HG03432 (cell line): ENCODE measurements around the gene POLR3H.

Source experiments
- ATAC-seq: cut with Tn5 transposase; IDR thresholded peaks from one replicate; pipeline ENCODE4 v1.9.1; 2021; ENCODE audit warnings: mild to moderate bottlenecking, moderate library complexity; ENCODE audit not compliant: unreplicated experiment

POLR3H gene

DNA sequence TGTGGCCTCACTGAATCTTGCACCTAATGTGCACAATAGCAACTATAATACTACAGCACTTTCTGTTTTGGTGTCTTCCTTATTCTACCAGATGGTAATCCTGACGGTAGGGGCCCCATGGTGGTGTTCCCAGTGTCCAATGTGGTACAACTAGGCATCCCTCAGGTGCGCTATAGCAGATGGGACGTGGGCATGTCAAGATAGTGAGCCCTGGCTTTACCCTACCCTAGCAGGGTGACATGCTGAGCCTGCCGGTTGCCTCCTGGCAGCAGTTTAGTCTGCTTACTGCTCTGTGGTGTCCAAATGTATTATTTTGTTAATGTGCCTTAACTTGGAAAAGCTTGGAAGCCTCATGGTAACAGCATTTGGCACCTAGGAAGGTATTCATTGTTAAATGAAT, 56.2 kb downstream of the POLR3H start:
- ATAC-seq, result no peak

DNA sequence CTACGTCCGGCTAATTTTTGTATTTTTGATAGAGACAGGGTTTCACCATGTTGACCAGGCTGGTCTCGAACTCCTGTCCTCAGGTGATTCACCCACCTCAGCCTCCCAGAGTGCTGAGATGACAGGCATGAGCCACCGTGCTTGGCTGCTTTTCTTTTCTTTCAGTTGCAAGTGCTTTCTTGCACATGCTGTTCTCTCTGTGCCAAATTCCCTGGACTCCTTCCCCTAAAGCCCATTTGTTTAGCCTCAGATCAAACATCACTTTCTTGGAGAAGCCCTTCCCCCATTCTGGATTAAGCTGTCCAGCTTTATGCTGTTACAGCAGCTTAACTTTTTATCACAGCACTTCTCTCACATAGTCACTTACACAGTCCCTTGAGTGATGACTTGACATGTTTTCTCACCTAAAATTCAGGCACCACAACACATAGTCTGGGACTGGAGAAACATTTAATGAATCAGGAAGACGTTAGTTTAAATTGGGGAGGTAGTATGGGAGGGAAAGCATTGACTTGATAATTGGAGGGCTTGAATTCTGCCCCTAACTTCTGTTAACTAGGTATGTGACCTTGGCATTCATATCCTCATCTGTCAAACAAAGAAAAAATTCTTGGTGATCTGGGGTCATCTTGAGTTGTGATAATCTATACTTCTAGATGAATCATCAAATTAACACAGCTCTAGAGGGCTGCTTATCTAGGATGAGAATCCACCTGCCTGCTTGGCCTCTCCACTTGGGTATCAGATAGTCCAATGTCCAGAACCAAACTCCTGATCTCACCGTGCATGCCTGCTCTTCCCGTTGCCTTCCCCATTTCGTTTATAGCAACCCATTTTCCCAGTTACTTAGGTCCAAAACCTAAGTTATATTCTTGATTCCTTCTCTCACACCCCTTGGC, 57.0 kb downstream of the POLR3H start:
- ATAC-seq, result no peak

DNA sequence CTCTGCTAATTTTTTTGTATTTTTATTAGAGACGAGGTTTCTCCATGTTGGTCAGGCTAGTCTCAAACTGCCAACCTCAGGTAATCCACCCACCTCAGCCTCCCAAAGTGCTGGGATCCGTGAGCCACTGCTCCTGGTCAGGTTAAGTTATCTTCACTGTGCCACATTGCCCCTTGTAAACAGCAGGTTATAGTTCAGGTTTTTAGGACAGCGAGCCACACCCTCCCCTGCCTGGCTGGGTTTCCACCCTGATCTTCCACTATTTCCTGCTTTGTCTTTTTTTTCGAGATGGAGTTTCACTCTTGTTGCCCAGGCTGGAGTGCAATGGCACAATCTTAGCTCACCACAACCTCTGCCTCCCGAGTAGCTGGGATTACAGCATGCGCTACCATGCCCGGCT, 59.2 kb downstream of the POLR3H start:
- ATAC-seq, result no peak

DNA sequence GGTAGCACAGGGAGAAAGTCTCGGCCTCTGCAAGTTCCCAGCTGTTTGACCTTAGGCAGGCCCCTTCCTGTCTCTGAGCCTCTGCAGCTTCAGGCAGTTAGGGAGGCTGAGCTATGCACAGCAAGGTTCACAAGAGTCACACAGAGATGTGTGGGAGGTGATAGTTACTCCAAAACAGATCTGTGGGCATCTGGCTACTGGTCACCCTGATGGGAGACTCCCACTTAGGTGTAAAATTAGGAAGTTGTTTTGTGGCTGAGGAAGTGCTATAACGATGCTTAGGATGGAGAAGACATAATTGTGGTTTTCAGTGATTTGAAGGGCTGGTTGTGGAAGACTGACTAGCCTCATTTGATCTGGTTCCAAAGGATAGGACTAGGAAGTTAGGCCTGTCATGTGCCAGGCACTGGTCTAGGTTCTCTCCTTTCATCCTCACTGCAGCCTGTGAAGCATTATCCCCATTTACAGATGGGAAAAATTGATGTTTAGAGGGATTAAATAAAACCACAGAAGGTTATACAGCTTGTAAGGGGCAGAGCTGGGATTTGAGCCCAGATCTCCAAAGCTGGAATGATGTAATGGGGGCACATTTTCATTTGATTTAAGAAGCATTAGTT, 61.8 kb downstream of the POLR3H start:
- no peak for ATAC-seq

DNA sequence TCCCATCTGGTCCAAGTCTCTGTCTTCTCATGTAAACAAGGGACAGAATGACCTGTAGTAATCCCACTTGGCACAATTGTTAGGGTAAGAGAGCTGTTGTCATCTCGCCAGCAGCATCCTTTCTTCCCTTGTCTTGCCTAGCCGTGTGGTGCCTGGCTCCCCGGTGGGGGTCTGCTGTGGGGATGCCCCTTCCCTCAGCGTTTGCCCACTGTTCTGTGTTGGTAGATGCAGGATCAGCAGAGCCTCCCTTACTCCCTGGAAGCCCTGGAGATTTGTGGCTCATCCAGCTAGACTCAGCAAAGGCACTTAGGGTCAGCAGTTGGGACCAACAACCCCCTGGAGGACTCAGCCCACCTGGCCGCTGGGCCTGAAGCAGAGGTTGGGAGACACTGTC, 62.3 kb downstream of the POLR3H start:
- no peak for ATAC-seq

DNA sequence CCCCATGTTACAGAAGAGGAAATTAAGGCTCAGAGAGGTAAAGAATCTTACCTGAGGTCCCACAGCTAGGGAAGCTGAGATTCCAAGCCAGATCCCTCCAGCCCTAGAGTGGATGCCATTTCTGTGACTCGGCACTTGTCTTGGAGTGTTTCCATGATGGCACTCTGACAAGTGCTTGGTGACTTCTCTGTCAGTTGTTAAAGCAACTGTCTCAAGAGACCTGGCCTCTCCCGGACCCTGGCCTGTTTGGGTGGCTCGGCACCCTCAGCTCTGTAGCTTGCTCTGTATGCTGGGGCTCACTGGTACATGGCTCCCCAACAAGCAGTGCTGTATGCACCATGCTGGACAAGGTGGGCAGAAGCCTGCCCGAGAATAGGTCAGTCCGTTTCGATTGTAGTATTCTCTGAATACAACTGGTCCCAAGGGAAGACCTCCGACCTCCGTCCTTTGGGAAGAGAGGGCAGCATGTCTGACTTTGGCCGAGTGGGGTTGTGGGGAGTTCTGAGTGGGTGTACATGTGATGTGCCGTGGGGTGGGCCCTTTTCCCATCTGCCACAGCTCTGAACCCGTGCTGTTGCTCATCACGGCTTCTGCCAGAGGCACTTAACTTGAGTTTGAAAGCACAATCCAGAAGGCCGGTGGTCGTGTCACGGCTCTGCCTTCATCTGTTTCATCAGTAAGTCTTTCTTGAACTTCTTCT, 63.0 kb downstream of the POLR3H start:
- ATAC-seq, result no peak

DNA sequence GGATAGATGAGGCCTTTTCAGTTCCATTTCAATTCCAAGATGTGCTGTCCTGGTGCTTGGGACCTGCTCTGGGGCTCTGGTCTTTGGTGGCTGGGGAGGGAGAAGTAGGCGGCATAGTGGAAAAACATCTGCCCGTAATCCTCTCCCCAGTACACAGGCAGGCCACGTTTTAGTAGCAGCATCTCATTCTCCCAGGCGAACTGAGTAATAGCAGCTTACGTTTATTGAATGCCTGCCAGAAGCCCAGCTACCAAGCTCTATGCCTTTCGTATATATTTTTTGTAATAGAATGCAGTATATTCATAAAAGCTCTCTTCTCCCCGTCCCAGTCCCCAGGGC, 63.9 kb downstream of the POLR3H start:
- ATAC-seq, result no peak

DNA sequence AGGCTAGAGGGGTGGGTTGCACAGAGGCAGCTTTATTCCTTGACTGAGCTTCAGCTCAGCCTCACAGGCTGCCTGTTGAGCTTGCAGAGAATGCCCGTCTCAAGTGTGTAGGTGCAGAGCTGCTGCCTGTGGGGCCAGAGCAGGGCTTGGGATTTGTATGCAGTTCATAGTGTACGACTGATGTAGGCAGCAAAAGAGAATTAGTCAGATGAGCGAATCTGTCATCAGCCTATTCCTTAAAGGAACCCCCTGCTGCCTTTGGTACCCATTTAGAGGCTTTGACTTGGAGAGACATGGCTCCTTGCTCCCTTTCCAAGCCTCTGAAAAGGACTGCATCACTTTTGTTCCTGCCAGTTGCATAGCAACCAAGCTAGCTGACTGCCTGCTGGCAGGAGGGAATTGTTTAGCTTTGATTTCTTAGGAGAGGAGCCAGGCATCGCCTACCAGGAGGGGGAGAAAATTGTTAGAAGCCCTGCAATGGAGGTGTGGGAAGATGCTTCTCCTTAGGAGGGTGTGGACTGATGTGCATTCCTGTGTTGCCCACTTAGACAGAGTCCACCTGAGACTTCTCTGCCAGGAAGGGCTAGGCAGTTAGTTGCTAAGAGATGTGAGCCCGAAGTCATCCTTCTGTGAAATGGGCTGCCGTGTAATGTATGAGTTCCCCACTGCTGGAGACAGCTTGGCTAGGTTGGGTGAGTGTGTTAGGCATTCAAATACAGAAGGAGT, 64.4 kb downstream of the POLR3H start:
- ATAC-seq, result no peak

DNA sequence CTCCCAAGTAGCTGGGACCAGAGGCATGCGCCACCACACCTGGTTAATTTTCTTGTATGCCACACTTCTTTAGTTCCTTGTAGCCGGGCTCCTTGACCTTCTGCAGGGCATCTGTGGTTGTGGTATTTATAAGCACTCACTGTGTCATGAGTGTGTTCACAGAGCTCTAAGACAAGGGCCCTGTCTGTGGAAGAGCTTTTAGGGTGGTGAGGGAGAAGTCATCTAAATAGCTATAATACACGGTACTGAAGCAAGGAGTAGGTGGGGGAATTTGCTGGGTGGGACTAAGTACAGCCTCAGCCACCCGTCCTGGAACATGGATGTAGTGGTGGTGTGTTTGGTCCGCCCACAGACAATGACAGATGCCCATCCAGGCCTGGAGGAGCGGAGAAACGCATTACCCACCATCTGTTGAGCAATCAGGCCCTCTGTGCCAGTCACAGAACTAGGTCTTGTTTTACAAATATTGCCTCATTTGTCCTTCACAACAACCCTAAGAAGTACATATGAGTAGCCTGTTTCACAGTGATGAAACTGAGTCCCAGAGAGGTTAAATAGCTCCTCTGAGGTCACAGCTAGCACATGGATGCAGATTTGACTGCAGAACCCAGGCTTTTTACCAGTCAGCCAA, 65.3 kb downstream of the POLR3H start:
- no peak for ATAC-seq

DNA sequence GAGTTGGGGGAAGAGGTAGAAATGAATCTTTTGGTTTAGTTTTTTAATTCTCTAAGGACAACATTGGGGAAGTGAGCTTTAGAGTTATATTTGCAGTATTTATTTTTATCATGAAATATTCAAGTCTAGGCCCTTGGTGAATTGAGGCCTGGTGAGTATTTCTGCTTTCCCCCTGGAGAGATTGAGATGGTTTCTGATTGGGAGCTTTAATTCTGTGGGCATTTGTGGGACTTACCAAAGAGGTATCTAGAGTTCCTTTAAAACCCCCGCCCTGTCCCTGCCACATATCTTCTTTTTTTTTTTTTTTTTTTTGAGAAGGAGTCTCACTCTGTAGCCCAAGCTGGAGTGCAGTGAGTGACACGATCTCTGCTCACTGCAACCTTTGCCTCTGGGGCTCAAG, 65.8 kb downstream of the POLR3H start:
- no peak for ATAC-seq
